HCT116 (cell line): Measurements from ENCODE around the gene LRRC72.

Experiments used
- CEBPB ChIP-seq: IDR thresholded peaks from 2 replicates; pipeline ENCODE4 v1.6.1; 2012; ENCODE audit warnings: low read depth
- EZH2 ChIP-seq: fragments of 200-600 bp; sonication (generic); IDR thresholded peaks from 2 replicates; pipeline ENCODE4 v1.6.1; 2017; ENCODE audit warnings: antibody characterized with exemption, mixed run types
- EZH2phosphoT487 ChIP-seq: fragments of 200-600 bp; IDR thresholded peaks from 2 replicates; pipeline ENCODE4 v1.6.1; 2018; ENCODE audit warnings: antibody characterized with exemption, borderline replicate concordance
- POLR2A ChIP-seq: IDR thresholded peaks from 2 replicates; pipeline ENCODE4 v1.7.0; 2011; ENCODE audit warnings: borderline replicate concordance; ENCODE audit not compliant: insufficient read depth, insufficient read length; ENCODE audit errors: extremely low read depth
- YY1 ChIP-seq: IDR thresholded peaks from 2 replicates; pipeline ENCODE4 v1.6.1; 2011; ENCODE audit warnings: low read length, low read depth, moderate library complexity, mild to moderate bottlenecking; ENCODE audit not compliant: insufficient replicate concordance; ENCODE audit errors: extremely low read depth
- TF ChIP-seq, protein P1 (sequence below): IDR thresholded peaks from 2 replicates; pipeline ENCODE4 v1.6.1; 2012; ENCODE audit warnings: low read depth

DNA sequence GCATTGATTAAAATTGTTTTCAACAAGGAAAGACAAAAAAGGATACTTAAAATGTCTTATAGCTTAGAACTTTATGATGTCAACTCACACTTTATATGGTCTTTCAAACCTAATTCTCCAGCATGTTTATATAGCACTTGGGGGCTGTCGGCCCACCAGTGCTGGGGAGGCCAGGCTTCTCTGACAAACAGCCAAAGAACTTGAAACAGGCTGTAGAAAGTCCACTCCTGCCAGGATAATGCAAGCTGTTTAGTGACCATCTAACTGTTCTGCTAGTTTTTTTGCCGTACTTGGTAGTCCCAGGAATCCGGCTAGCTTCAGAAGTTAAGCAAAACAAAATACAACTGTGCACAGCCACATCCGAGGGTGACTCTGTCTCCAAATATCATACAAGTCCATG lies 47.5 kb upstream of the LRRC72 start:
- TF ChIP-seq POLR2A (no peak), YY1 (no peak), EZH2 (no peak), CEBPB (no peak), EZH2phosphoT487 (no peak)
- TF ChIP-seq, protein P1, sequence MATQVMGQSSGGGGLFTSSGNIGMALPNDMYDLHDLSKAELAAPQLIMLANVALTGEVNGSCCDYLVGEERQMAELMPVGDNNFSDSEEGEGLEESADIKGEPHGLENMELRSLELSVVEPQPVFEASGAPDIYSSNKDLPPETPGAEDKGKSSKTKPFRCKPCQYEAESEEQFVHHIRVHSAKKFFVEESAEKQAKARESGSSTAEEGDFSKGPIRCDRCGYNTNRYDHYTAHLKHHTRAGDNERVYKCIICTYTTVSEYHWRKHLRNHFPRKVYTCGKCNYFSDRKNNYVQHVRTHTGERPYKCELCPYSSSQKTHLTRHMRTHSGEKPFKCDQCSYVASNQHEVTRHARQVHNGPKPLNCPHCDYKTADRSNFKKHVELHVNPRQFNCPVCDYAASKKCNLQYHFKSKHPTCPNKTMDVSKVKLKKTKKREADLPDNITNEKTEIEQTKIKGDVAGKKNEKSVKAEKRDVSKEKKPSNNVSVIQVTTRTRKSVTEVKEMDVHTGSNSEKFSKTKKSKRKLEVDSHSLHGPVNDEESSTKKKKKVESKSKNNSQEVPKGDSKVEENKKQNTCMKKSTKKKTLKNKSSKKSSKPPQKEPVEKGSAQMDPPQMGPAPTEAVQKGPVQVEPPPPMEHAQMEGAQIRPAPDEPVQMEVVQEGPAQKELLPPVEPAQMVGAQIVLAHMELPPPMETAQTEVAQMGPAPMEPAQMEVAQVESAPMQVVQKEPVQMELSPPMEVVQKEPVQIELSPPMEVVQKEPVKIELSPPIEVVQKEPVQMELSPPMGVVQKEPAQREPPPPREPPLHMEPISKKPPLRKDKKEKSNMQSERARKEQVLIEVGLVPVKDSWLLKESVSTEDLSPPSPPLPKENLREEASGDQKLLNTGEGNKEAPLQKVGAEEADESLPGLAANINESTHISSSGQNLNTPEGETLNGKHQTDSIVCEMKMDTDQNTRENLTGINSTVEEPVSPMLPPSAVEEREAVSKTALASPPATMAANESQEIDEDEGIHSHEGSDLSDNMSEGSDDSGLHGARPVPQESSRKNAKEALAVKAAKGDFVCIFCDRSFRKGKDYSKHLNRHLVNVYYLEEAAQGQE: no peak
